PC-3 (cell line): ENCODE results near the gene SLC23A1. TPM values are rescaled to one million over a fixed set of nuclear protein-coding genes. Genes with fewer than 3 reads are reported as not detected.

Source experiments
- ATAC-seq: fragments of 200-7000 bp; cut with Tn5 transposase; 2 replicates; pipeline ENCODE4 v1.9.1; 2020; ENCODE audit warnings: mild to moderate bottlenecking, moderate library complexity
- BruUV-seq: library from RNA; stranded (reverse); fragments of 400-500 nt; replicated peaks from 2 replicates; lab custom pipeline; 2021; lab: Mats Ljungman, UMichigan
- CTCF ChIA-PET: fragments of 300-600 bp; sonication (Branson Sonifier 250); formaldehyde crosslinking; loops from one replicate; lab custom pipeline; 2022; ENCODE audit warnings: antibody characterized with exemption; lab: Charles Lee
- POLR2A ChIA-PET: fragments of 300-600 bp; sonication (Branson Sonifier 250); formaldehyde crosslinking; loops from one replicate; lab custom pipeline; 2022; ENCODE audit warnings: antibody characterized with exemption; ENCODE audit not compliant: unreplicated experiment; lab: Charles Lee
- DNase-seq: peaks from one replicate; pipeline ENCODE4 v3.0.0-alpha.2; 2015
- H2AFZ ChIP-seq: fragments of 300-600 bp; sonication (generic); 2 replicates; pipeline ENCODE4 v1.6.0; 2016; ENCODE audit warnings: antibody characterized with exemption, low read length
- H3F3A ChIP-seq: fragments of 300-600 bp; sonication (generic); one replicate; pipeline ENCODE4 v1.6.0; 2017; ENCODE audit warnings: antibody characterized with exemption, low read length, control low read depth, mild to moderate bottlenecking; ENCODE audit not compliant: unreplicated experiment
- H3K27ac ChIP-seq: fragments of 300-600 bp; sonication (generic); 2 replicates; pipeline ENCODE4 v1.5.1; 2016; ENCODE audit warnings: mild to moderate bottlenecking, low read length
- H3K27me3 ChIP-seq: fragments of 300-600 bp; sonication (generic); 2 replicates; pipeline ENCODE4 v1.6.1; 2016; ENCODE audit warnings: low read length, mixed read lengths
- H3K36me3 ChIP-seq: fragments of 300-600 bp; sonication (generic); 2 replicates; pipeline ENCODE4 v1.6.1; 2016; ENCODE audit warnings: low read depth, mixed run types, low read length, mixed read lengths
- H3K4me1 ChIP-seq: fragments of 300-600 bp; sonication (generic); 2 replicates; pipeline ENCODE4 v1.5.1; 2016; ENCODE audit warnings: low read length; ENCODE audit not compliant: insufficient read depth
- H3K4me2 ChIP-seq: fragments of 300-600 bp; sonication (generic); 2 replicates; pipeline ENCODE4 v1.6.0; 2016; ENCODE audit warnings: low read length
- H3K4me3 ChIP-seq: fragments of 300-600 bp; sonication (generic); 2 replicates; pipeline ENCODE4 v1.5.1; 2016; ENCODE audit warnings: mild to moderate bottlenecking, low read length, mixed read lengths
- H3K79me2 ChIP-seq: fragments of 300-600 bp; sonication (generic); 2 replicates; pipeline ENCODE4 v1.6.1; 2017; ENCODE audit warnings: low read length, mixed read lengths
- H3K9ac ChIP-seq: fragments of 300-600 bp; sonication (generic); 2 replicates; pipeline ENCODE4 v1.6.0; 2016; ENCODE audit warnings: mild to moderate bottlenecking, low read length
- H3K9me2 ChIP-seq: fragments of 300-600 bp; sonication (generic); replicated peaks from 2 replicates; pipeline ENCODE4 v1.6.1; 2016; ENCODE audit warnings: mixed run types, low read length, mixed read lengths
- H3K9me3 ChIP-seq: fragments of 300-600 bp; sonication (generic); 2 replicates; pipeline ENCODE4 v1.6.1; 2016; ENCODE audit warnings: low read length, mixed read lengths
- H4K20me1 ChIP-seq: fragments of 300-600 bp; sonication (generic); 2 replicates; pipeline ENCODE4 v1.6.1; 2016; ENCODE audit warnings: low read length, mixed read lengths
- EZH2 ChIP-seq: fragments of 300-600 bp; sonication (generic); IDR thresholded peaks from one replicate; pipeline ENCODE4 v1.6.1; 2017; ENCODE audit warnings: antibody characterized with exemption, mild to moderate bottlenecking, low read length; ENCODE audit not compliant: unreplicated experiment
- EZH2phosphoT487 ChIP-seq: fragments of 300-600 bp; sonication (generic); IDR thresholded peaks from 2 replicates; pipeline ENCODE4 v1.6.1; 2018; ENCODE audit warnings: mild to moderate bottlenecking, antibody characterized with exemption, low read length, borderline replicate concordance
- intact Hi-C: fragments of 100-400 bp; cut with micrococcal nuclease; formaldehyde crosslinking; loops from 2 replicates; pipeline ENCODE4 v1.9.0; 2023
- total RNA-seq: library from RNA; depleted of rRNA; stranded (reverse); fragments of >200 nt; gene quantifications from 2 replicates; pipeline ENCODE4 v1.2.3, GENCODE V29; 2014
- TF ChIP-seq, protein P1 (sequence below): fragments of 300-600 bp; sonication (generic); conservative IDR thresholded peaks from 2 replicates; pipeline ENCODE4 v1.5.1; 2017; ENCODE audit warnings: antibody characterized with exemption, low read depth, mild to moderate bottlenecking, low read length

The SLC23A1 gene
- total RNA-seq, 1 experiment from 2014 or later, result not detected

GRCh38 chr5:139377226-139377625 is 5.9 kb downstream of the SLC23A1 start:
- Histone ChIP-seq H3K9me2 (no peaks in the 10 kb centered on the region), H3K4me2 (no peak overlapping the region), H3K4me1 (peaks cover 25% of the 10 kb centered on the region), H3K27me3 (no peaks in the 10 kb centered on the region), H4K20me1 (no peaks in the 10 kb centered on the region), H3F3A (peaks cover 4% of the 10 kb centered on the region), H3K27ac (no peak overlapping the region), H3K9ac (no peak overlapping the region), H3K36me3 (no peaks in the 10 kb centered on the region), H3K79me2 (no peaks in the 10 kb centered on the region), H3K9me3 (no peaks in the 10 kb centered on the region), H2AFZ (no peak overlapping the region), H3K4me3 (no peak overlapping the region)
- intact Hi-C loops, result no loop called here
- DNase-seq (no peak), ATAC-seq (no peak)
- CTCF ChIA-PET, result no interaction called here
- no peak for TF ChIP-seq EZH2
- no peak for TF ChIP-seq EZH2phosphoT487
- TF ChIP-seq, protein P1, sequence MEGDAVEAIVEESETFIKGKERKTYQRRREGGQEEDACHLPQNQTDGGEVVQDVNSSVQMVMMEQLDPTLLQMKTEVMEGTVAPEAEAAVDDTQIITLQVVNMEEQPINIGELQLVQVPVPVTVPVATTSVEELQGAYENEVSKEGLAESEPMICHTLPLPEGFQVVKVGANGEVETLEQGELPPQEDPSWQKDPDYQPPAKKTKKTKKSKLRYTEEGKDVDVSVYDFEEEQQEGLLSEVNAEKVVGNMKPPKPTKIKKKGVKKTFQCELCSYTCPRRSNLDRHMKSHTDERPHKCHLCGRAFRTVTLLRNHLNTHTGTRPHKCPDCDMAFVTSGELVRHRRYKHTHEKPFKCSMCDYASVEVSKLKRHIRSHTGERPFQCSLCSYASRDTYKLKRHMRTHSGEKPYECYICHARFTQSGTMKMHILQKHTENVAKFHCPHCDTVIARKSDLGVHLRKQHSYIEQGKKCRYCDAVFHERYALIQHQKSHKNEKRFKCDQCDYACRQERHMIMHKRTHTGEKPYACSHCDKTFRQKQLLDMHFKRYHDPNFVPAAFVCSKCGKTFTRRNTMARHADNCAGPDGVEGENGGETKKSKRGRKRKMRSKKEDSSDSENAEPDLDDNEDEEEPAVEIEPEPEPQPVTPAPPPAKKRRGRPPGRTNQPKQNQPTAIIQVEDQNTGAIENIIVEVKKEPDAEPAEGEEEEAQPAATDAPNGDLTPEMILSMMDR, result no peak
- no TSS peak for BruUV-seq
- POLR2A ChIA-PET, result no interaction called here

- H3F3A ChIP-seq, result peaks cover 4% of the 10 kb centered on the region
- no peaks in the 10 kb centered on the region for H3K27me3 ChIP-seq
- no peaks in the 10 kb centered on the region for H3K9me2 ChIP-seq
- CTCF ChIA-PET, result no interaction called here
- no peak overlapping the region for H3K9ac ChIP-seq
- H3K9me3 ChIP-seq, result no peaks in the 10 kb centered on the region
- no peak overlapping the region for H3K4me3 ChIP-seq
- H3K79me2 ChIP-seq, result no peaks in the 10 kb centered on the region
- H3K4me1 ChIP-seq, result peaks cover 29% of the 10 kb centered on the region
- BruUV-seq, result no TSS peak
- H2AFZ ChIP-seq, result no peak overlapping the region
- no peak for ATAC-seq
- intact Hi-C loops, result no loop called here
- TF ChIP-seq, protein P1, result no peak
- no peak for TF ChIP-seq EZH2
- no peak for TF ChIP-seq EZH2phosphoT487
- H3K27ac ChIP-seq, result no peak overlapping the region
- no peaks in the 10 kb centered on the region for H3K36me3 ChIP-seq
- POLR2A ChIA-PET, result no interaction called here
- no peaks in the 10 kb centered on the region for H4K20me1 ChIP-seq
- no peak overlapping the region for H3K4me2 ChIP-seq
- DNase-seq, result no peak
These were observed 6.7 kb downstream of the SLC23A1 start for GRCh38 chr5:139376364-139376763.

DNA sequence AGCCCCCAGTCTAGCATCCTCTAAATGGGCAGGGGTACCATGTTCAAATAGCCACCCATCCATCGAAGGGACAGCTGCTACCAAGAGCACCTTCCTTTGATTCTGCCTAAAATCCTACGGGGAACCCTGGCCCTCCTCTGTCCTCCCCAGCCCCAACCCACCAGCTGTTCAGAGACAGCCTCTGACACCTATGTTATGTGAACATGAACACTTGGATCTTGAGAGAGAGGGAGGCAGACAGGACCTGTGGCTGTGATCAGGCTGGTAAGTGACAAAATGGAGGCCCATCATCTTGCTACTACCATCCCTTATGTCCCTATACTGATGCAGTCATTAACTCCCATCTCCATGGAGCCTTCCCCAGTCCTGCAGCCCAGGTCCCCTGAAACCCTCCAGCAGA is 8.2 kb downstream of the SLC23A1 start:
- no peaks in the 10 kb centered on the region for H3K9me2 ChIP-seq
- intact Hi-C loops, result no loop called here
- DNase-seq (no peak), ATAC-seq (no peak)
- H3K4me2 ChIP-seq, result 0 out of 2 replicates have a peak overlapping the region, but pooled peaks have one; percentile 66
- no peak for TF ChIP-seq EZH2
- no peak for TF ChIP-seq EZH2phosphoT487
- TF ChIP-seq, protein P1, result no peak
- H3K36me3 ChIP-seq, result no peaks in the 10 kb centered on the region
- no peaks in the 10 kb centered on the region for H3K27me3 ChIP-seq
- H3K4me1 ChIP-seq, result peaks cover 29% of the 10 kb centered on the region
- H3K79me2 ChIP-seq, result no peaks in the 10 kb centered on the region
- no peak overlapping the region for H3K9ac ChIP-seq
- no TSS peak for BruUV-seq
- ChIA-PET POLR2A (no interaction called here), CTCF (no interaction called here)
- H3K27ac ChIP-seq, result peak overlapping the region; percentile 98
- no peak overlapping the region for H2AFZ ChIP-seq
- no peak overlapping the region for H3K4me3 ChIP-seq
- H4K20me1 ChIP-seq, result no peaks in the 10 kb centered on the region
- peaks cover 4% of the 10 kb centered on the region for H3F3A ChIP-seq
- H3K9me3 ChIP-seq, result no peaks in the 10 kb centered on the region
